ENCODE data around the gene C1orf116.

The C1orf116 gene

DNA sequence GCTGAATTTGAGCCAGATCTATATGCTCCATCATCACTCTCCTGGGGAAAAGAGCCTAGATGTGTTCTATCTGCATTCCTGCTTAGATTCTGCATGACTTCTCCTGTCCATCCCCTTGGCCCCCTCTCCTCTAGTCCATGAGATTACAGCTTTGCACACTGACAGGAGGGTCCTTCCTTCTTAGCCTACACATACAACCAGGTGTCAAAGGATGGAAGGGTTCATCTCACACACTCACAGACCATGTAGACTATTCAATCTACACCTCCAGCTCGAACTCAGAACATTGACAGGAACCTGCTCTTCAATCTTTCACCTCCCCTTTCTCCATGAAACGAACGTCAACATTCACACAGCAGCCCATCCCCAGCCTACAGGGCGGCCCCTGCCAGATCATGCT, 13.8 kb downstream of the C1orf116 start:
- DNase-seq = no peak

DNA sequence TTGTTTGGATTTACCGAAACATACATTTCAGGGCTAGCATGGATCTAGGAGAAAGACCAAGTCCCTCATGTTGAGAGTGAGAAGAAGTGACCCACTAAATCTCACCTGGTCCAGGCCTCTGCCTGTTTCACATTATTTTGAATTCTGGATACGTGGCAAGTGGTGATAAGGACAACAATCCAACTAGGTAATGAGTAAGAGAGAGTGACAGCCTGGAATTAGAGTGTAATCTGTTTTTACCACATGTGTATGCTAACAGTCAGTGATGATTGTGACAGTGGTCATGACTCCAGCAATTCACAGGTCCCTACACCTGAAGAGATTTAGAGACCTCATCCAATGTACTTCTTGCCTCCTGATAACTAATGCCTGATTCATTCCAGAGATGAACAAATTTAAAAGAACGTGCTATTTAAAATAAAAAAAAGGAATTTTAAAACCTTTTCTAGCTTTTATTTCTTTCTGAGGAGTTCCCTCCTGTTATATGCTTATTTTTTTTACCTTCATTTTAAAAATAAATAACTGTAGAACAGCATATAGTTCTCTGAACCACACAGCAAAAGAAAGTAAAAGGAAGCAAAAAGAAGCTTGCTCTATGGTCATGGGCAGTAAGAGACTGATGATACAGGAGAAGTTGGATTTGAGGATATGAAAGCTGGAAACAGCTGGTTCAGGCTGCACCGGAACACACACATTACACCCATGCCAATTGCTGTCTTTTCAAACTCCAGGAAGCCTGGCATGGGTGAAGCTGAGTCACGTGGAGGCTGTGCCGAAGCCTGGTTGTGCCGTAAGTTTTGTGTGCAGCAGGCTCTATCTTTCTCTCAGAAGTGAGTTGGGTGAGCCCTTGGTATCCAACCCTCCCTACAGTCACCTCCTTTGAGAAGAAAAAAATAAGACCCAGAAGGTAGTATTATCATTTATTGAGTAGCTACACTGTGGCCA, 14.7 kb downstream of the C1orf116 start:
- no peak for DNase-seq

DNA sequence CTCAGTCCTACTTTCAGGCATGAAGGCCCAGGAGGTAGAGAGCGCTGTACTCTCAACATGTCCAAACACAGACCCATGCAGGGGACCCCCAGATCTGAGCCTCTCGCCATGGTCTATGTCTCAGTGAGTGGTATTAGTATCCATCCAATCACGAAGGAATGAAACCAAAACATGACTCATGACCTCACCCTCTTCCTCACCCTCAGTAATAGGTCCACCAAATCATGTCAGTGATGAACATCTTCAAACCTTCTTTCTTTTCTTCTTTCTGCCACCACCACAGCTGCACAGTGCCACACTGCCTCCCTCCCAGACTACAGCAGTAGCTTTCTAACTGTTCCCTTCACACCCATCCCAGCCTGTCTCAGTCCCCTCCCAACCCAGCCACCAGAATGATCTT, 16.8 kb downstream of the C1orf116 start:
- DNase-seq = no peak

DNA sequence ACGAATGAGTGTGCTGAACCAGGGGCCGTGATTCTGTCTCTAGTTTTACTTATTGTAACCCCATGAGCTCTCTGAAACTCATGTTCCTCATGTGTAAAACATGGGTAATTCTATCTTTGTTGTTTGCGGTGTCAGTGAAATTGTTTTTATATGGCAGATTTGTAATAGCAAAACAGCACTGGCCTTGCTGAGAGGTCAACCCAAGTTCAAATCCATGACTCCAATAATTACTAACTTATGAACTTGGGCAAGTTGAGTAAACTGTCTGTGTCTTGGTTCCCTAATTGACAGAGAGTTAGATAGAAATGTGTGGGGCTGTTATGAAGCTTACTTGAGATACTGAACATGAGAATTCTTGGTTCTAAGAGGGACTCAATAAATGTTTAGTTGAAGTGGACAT, 17.8 kb downstream of the C1orf116 start:
- DNase-seq = no peak

DNA sequence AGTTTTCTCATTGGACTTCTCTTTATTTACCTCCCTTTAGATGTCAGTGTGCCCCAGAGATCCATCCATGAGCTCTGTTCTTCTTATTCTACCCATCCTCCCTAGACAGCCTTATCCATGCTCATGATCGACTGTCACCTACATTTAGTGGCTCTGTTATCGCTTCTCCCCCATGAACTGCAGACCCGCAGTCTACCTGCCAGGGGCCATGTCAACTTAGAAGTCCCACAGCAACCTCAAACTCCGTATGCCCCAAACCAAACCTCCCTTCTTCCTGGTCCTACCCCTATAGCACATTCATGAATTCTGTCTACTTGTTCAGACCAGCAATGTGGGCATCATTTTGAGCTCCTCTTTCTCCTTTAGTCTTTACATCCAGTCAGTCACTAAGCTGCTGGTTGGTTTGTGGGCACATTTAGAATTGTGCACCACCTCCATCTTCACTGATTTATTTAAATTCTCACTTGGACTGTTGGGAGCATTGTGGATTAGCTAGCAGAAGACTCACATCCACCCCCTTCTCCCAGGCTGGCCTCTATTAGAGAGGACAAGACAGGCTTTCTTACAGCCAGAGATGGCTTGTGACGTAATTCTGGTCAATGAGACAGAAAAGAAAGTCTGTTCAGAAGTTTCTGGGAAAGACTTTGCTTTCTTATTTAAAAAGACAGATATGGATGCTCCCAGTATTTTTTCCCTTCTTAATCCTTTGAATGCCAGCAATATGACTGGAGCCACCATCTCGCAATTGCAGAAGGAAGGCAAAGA, 19.1 kb downstream of the C1orf116 start:
- DNase-seq = no peak

DNA sequence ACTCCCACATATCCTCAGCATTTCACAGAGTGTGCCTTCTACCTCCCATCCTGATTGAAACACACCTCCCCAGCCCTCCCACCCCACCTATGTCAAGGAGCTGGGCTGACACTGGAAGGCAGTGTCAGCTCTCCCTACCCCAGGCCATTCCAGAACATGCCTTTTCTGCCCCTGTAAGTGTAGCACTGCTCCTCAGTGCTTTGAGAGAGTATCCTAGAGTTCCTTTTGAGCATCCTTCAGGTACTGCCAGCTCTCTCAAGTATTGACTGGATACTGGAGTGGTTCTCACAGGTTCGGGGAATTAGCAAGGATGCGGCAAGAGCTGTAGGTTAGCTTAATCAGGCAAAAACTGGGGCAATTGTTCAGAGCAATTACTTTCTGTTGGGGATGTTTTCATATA, 21.8 kb downstream of the C1orf116 start:
- DNase-seq = no peak

DNA sequence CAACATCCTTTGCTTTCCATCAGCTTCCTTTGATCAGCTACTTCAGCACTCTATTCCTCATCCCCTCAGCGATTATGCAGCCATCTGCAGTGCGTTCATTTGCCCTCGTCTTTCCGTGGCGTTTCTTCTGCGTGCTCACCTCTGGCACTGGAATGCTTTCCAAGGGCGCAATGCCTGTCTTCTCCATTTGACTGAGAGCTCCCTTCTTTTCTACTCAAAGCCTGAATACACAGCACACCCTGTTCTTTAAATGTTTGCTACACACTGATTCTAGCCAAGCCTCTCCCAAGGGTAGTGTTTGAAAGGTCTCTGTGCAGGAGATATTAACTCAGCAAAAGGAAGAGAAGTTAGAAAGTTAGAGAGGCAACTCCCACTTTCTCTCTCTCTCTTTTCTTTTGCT, 22.6 kb downstream of the C1orf116 start:
- no peak for DNase-seq

DNA sequence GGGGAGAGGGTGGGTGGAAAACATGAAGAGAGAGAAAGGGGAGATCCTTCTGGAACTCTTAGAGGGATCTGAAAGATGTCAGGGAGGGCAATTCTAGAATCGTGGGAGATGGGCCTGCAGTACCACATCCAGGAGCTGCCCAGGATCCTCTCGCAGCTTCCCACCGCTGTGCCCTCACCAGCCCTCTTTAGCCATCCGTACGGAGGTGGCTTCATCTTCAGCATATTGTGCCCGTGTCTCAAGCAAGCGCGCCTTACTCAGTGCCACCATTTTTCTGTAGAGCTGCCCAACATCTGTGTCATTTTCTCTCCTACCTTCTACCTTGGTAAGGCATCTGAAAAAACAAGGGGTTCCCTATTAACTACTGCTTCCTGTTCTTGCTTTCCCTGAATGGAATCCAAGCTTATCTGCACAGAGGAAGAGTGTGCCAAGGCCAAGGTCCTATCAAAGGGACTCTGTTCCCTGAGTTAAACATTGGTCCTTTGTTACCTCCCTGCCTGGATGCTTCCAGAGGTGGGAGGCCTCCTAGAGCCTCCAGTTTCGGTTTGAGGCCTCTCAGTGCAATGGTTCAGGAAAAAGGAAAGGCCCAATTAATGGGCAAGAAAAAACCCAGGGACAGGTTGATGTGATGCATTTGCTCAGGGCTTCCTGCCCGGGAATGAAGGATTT, 23.2 kb downstream of the C1orf116 start:
- no peak for DNase-seq

DNA sequence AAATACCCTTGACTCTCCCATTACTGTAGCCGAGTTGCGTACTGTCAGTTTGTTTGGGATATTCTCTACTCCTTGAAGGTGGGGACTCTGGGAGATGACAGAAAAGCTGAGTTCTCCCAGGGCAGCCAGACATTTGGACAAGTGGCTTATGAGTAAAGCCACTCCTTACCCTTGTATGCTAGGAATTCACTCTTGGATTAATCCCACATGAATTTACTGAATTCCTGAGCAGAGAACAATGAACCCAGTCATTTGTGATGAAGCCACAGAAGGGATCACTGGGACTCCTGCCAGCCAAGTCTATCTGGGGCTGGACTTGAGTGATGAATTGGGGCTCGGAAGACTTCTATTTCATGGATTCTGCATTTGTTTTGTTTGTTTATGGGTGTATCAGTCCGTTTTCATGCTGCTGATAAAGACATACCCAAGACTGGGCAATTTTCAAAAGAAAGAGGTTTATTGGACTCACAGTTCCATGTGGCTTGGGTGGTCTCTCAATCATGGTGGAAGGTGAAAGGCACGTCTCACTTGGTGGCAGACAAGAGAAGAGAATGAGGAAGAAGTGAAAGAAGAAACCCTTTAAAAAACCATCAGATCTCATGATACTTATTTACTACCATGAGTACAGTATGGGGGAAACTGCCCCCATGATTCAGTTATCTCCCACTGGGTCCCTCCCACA, 25.1 kb downstream of the C1orf116 start:
- DNase-seq = no peak

DNA sequence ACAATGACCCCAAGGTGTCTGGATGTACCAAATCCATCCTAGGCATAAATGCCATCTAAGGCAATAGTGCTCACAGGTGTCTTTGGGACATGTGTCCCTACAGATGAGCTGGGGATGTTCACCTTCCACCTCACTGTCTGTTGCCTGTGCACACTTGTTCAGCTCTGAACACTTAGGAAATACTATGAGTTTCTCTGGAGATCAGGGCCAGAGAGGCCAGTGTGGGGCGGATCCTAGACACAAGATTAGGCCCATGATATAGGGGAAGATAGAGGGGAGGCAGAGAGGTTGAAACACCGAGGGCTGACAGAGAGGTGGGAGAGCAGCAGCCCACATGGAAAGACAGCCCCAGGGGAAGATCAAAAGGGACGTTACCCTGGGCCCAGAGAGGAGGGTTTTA, 25.6 kb downstream of the C1orf116 start:
- no peak for DNase-seq

DNA sequence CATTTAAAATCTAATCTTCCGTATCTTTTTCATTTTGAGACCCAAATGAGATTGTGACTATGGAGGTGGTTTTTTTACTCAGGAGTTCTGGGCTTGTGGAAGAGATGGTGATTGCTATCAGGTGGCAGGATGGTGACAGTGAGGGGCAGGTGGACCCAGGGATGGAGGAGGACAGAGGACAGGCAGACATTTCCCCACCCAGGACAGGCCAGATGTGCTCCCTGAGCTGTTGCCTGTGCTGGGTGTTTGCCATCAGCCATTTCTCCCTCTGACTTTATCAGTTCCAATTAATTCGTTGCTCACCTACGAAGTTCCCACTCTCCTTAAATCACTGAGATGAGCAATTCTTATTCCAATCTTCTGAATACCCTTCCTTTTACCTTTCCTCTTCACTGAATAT, 26.5 kb downstream of the C1orf116 start:
- no peak for DNase-seq

DNA sequence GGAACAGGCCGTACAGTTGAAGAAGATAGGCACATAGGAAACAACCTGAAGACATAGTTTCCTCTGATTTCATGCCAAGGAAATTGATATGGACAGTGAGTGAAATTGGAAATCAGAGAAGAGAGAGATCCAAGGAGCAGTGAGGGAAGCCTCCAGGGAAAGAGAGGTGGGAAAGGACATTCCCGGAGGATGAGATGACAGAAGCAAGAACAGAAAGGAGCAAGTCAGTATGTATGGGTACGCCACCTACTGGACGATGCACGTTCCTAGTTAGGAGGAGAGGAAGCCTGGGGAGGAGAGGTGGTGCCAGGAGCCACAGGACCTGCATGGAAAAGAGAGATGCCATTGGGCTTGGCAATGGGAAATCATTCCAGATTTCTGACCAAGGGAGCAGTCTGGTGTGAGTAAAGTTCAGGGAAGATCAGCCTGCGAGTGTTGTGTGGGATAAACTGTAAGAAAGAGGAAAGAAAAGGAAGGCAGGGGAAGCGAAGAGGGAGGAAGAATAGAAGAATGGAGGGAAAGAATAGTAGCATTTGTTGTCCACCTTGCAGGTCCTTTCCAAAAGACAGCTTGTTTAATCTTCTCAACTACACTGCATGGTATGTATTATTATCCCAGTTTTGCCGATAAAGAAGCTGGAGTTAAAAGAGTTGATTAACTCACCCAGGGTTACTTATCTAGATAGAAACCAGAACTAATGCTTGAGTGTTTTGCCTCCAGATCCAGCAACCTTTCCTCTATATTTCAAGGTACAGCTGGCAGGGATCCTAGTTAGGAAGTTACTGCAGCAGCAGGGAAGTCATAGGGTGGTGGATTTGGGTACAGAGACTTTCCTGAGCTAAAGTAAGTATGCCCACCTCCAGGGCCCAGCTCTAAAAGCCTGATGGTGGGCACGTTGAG, 27.4 kb downstream of the C1orf116 start:
- DNase-seq = peak; percentile 36

DNA sequence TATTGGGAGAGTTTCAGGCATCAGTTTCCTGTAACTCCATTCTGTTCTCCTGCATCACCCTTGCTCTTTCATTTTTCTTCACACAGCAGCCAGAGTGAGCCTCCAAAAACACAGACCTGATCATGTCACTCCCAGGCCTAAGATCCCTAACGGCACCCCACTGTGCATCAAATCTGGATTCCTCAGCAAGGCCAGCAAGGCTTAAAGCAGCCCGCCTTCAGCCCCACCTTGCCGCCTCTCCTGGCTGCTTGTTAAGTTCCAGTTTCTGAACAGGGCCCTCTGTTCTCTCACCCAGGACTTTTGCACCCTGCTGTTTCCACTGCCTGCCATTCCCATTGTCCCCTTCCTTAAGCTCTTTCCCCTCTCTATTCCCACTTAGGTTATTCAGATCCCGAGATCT, 29.3 kb downstream of the C1orf116 start:
- DNase-seq = no peak

DNA sequence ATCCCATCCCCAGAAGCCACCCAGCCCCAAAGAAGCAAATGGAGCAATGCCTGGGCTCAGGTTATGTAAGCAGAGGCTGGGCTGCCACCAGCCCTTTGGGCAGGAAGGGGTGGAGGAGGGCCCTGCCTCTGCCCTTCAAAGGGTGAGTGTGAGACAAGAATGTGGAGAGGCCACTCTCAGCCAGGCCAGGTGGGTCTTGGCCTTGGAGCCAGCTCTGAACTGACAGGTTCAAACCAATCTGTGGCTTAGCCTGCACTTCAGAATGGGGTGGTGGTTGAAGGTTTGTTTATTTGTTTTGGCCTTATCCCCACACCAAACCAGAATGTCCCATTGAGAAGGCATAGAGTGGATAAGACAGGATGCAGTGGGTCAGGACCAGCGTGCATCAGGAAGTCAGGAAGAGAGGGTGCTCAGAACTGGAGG, 29.8 kb downstream of the C1orf116 start:
- no peak for DNase-seq

DNA sequence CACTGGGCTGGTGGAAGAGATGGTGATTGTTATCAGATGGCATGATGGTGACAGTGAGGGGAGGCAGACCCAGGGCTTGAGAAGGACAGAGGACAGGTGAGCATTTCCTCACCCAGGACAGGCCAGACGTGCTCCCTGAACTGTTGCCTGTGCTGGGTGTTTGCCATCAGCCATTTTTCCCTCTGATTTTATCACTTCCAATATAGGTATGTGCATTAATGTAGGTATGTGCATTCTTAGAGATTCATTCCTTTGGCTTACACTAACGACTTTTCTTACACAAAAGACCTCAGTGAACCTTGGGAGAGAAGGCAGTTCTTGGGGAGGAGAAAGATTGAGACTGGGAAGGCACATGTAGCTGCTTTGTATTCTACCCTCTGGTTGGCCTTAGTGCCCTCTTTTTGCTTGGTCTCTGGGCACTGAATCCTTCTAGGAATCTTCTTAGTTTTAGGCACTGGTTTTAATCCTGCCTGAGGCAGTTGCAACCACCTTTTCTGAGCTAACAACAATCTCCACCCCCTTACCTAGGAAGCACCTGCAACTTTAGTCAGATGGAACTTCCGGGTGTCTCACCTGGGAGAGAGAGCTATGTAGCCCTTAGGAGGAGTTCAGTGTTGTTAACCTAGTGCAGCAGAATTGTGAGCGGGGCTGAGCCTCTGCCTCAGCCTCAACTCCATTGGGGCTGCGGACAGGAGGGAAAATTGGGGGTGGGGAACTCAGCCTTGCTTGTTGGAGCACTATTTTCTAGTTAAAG, 30.9 kb downstream of the C1orf116 start:
- no peak for DNase-seq

DNA sequence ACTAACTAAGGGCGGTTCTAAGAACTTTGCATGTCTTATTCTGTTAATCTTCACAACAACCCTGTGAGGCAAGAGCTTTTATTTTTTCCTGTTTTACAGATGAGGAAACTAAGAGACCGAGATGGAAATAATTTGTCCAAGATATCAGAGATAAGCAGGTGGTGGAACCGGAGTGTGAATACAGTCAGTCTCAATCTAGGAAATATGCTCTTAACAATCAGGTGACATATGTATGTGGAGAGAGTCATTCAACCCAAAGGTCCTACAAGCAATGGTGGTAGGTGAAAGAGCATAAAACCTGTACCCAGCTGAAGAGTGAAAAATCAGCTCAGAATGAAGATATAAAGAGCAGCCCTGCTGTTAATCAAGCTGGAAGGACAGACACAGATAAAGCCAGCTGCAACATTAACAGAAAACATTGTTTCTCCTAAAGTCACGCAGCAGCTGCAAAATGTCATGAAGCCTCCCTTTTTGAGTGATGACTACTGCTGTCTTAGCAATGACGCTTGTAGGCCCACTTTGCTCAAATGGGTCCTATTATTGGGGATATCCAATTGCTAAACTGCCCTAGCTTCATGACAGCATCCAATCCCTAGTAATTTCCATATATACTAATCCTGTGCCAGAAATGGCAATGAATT, 31.8 kb downstream of the C1orf116 start:
- no peak for DNase-seq

DNA sequence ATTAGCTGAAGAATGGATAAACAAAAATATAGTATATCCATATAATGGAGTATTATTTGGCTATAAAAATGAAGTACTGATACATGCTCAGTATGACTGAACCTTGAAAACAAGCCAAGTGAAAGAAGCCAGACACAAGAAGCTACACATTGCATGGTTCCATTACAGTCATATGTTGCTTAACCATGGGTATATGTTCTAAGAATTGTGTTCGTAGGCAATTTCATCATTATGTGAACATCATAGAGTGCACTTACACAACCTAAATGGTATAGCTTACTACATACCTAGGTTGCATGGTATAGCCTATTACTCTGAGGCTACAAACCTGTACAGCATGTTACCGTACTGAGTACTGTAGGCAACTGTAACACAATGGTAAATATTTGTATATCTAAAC, 33.7 kb downstream of the C1orf116 start:
- DNase-seq = no peak

DNA sequence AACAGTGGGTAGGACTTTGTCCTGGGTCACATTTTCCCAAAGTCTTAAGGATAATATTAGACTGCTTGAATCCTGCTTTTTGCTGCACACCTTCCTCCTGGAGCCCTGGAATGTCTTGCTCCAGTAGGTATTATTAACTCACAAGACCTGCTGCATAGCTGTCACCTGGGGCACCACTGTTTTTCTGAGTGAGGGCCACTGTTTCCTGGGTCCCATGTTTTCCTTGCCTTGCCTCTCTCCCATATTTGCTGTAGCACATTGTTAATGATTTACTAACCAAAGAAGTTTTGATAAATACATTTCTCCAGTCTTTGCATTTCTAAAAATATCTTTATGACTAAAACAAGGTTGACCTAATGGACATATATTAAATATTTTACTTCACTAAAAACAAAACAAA, 39.8 kb downstream of the C1orf116 start:
- no peak for DNase-seq

DNA sequence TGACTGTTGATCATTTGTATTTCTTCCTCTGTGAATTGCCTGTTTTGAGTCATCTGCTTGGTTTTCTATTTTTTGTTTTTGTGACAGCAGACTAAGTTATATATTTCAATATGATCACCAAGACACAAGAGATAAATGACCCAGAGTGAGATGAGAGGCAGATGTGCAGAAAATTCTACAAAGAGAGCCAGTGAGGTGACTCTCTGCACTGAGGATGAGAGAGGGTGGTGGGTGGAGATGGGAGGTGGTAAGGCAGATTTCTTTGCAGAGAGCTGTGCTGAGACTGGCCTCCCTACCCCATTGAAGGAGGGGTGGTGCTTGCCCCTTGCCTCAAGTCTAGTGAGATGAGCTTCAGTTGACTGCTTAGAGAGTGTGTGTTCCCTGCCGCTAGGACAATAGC, 44.7 kb downstream of the C1orf116 start:
- DNase-seq = no peak

DNA sequence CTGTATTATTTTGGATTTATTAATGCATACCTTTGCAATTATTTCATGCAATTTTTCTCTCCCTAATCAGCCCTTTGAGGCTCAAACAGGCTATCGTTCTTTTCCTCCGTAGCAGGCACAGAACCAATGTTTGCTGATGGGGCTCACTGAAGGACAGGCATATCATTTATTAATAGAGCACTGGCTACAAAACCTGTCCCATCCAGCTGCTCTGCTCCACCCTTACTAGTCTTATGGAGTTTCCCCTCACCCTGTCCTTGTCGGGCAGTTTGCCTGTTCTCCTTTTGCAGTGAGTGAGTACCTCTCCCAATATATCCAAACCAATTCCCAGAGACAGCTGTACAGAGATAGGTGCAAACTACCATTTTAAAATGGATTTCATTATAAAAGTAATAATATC, 45.7 kb downstream of the C1orf116 start:
- no peak for DNase-seq

DNA sequence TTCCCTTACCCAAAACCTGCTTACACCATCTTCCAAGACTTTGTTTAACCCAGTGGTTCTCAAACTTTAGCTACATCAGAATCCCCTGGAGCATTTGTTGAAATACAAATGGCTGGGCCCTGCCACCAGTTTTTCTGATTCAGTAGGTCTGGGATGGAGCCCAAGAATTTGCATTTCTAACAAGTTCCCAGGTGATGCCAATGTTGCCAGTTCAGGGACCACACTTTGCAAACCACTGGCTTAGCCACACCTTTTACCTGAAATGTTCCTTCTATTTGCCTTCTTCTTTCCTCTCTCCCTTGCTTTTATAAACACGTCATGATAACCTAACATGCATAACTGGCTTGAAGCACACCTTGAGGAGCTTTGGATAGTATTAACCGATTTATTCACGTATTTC, 46.2 kb downstream of the C1orf116 start:
- no peak for DNase-seq

All from activated CD4-positive, alpha-beta T cell treated with anti-CD3 and anti-CD28 coated beads, Interleukin-2, amount 50 U/mL, for 1 hour (primary cell).